A673 (cell line): ENCODE measurements around the gene HMCN2.

ENCODE experiments used
- CTCF ChIP-seq: fragments of 300-800, 200-600 bp; sonication (generic); conservative IDR thresholded peaks from 2 replicates; pipeline ENCODE4 v1.5.1; 2017; ENCODE audit warnings: low read depth, mild to moderate bottlenecking, antibody characterized with exemption, low read length, moderate library complexity, mixed read lengths
- EZH2 ChIP-seq: fragments of 200-600 bp; sonication (generic); IDR thresholded peaks from 2 replicates; pipeline ENCODE4 v1.6.1; 2017; ENCODE audit warnings: borderline replicate concordance, low read depth, mild to moderate bottlenecking, mixed read lengths, antibody characterized with exemption, low read length; ENCODE audit not compliant: poor library complexity, severe bottlenecking

DNA sequence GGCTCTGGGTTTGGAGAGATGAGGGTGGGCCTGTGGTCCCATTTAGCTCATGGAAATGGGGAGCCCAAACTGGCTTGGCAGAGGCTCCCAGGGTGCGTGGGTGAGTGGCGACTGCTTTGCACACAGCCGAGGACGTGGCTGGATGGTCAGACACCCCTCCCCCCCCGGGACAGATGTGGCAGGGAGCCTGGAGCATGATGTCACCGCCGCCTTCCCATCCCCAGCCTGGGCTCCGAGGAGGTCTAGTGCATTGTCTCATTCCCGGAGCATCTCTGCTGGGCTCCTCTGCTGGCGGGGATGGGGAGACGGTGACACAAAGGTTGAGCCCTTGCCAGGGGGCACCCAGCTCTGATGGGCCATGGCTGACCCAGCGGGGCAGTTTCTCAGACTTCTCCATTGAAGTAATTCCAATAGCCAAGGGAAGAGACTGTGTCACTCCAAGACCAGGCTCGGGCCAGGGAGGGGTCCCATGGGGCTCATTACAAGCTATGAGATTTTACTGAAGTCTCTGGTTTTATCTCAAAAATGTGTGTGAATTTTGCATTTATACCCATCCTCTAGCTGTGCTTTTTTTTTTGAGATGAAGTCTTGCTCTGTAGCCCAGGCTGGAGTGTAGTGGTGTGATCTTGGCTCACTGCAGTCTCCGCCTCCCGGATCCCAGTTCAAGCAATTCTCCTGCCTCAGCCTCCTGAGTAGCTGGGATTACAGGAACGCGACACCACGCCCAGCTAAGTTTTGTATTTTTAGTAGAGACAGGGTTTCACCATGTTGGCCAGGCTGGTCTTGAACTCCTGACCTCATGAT is 36.1 kb downstream of the HMCN2 start:
- no peak for TF ChIP-seq CTCF
- no peak for TF ChIP-seq EZH2
